HEK293 (cell line): ENCODE data around the gene BDNF.

Source experiments
- AEBP2 ChIP-seq: fragments of 450-650 bp; formaldehyde crosslinking; IDR thresholded peaks from 2 replicates; pipeline ENCODE4 v1.5.1; 2016; ENCODE audit warnings: missing biosample characterization, missing genetic modification characterization, borderline replicate concordance
- CTCF ChIP-seq: fragments of 450-650 bp; formaldehyde crosslinking; IDR thresholded peaks from 2 replicates; pipeline ENCODE4 v1.5.1; 2016; ENCODE audit warnings: missing biosample characterization, missing genetic modification characterization
- TSHZ1 ChIP-seq: fragments of 450-650 bp; formaldehyde crosslinking; IDR thresholded peaks from 2 replicates; pipeline ENCODE4 v1.5.1; 2016; ENCODE audit warnings: missing biosample characterization, missing genetic modification characterization, borderline replicate concordance
- ZFP69B ChIP-seq: fragments of 450-650 bp; formaldehyde crosslinking; IDR thresholded peaks from 2 replicates; pipeline ENCODE4 v1.5.1; 2016; ENCODE audit warnings: missing biosample characterization, missing genetic modification characterization
- ZNF121 ChIP-seq: fragments of 450-650 bp; formaldehyde crosslinking; IDR thresholded peaks from 2 replicates; pipeline ENCODE4 v1.5.1; 2016; ENCODE audit warnings: missing biosample characterization, missing genetic modification characterization
- ZNF324 ChIP-seq: fragments of 450-650 bp; formaldehyde crosslinking; IDR thresholded peaks from 2 replicates; pipeline ENCODE4 v1.5.1; 2016; ENCODE audit warnings: missing biosample characterization, missing genetic modification characterization
- ZNF473 ChIP-seq: fragments of 450-650 bp; formaldehyde crosslinking; IDR thresholded peaks from 2 replicates; pipeline ENCODE4 v1.5.1; 2017; ENCODE audit warnings: missing biosample characterization, missing genetic modification characterization

GRCh38 chr11:27619039-27619574, 81.1 kb downstream of the BDNF start:
- TF ChIP-seq ZFP69B (tag by site-specific recombination) (no peak), TSHZ1 (tag by site-specific recombination) (no peak), CTCF (tag by site-specific recombination) (no peak), AEBP2 (tag by site-specific recombination) (no peak), ZNF121 (tag by site-specific recombination) (no peak), ZNF324 (tag by site-specific recombination) (no peak), ZNF473 (tag by site-specific recombination) (no peak)
